Right lobe of liver (tissue), 6 donors: ENCODE results near the gene CDH4. TPM values are rescaled to one million over a fixed set of nuclear protein-coding genes. Genes with fewer than 3 reads are reported as not detected.

Experiments used
- ATAC-seq, 4 donors: fragments of 200-7000 bp; cut with Tn5 transposase; one replicate each; pipeline ENCODE4 v1.9.1; 2020; ENCODE audit warnings: mild to moderate bottlenecking in 4 of 4, moderate library complexity in 4 of 4
- DNase-seq, 3 donors: peaks; one replicate each; pipeline ENCODE4 v3.0.0-alpha.2; 2020
- H3K27ac ChIP-seq, 3 donors: fragments of 200-600 bp; one replicate each; pipeline ENCODE4 v1.8.0; 2022
- H3K27me3 ChIP-seq, 2 donors: fragments of 200-600 bp; one replicate each; pipeline ENCODE4 v1.8.0; 2022
- H3K36me3 ChIP-seq, 4 donors: fragments of 200-600 bp; sonication (generic) in 1 of 4; one replicate each; pipeline versions ENCODE4 v1.5.1 to v1.8.0; 2017 to 2022; ENCODE audit warnings: control low read depth in 1 of 4
- H3K4me1 ChIP-seq, 4 donors: fragments of 200-600 bp; sonication (generic) in 1 of 4; one replicate each; pipeline versions ENCODE4 v1.5.1 to v1.8.0; 2017 to 2022; ENCODE audit warnings: control low read depth in 1 of 4
- H3K4me3 ChIP-seq, 3 donors: fragments of 200-600 bp; one replicate each; pipeline ENCODE4 v1.8.0; 2022
- H3K9me3 ChIP-seq, 4 donors: fragments of 200-600 bp; sonication (generic) in 1 of 4; one replicate each; pipeline versions ENCODE4 v1.5.1 to v1.8.0; 2017 to 2022; ENCODE audit warnings: control low read depth in 1 of 4
- POLR2A ChIP-seq: fragments of 450-650 bp; IDR thresholded peaks from one replicate; pipeline ENCODE4 v1.6.1; 2017; ENCODE audit warnings: antibody characterized with exemption, mild to moderate bottlenecking
- WGBS: methylation state at CpG from one replicate; pipeline ENCODE4 v1.1.6; 2018; ENCODE audit warnings: low coverage, low lambda C conversion rate; ENCODE audit not compliant: insufficient coverage; ENCODE audit errors: missing lambda C conversion rate; 5-methylcytosine and 5-hydroxymethylcytosine counted together
- intact Hi-C, 2 donors: fragments of 100-400 bp; cut with DNase I; formaldehyde crosslinking; loops; one replicate each; pipeline versions ENCODE4 v1.11.2 to v1.14.1; 2022
- total RNA-seq, 6 experiments: library from RNA; depleted of rRNA in 2 of 6; stranded (reverse); fragments of >200 nt in 2 of 6; fragmentation: NEBNext Ultra II Directional in 3 of 6; extraction: Animal tissue kit (Norgen Biotek cat#: 25700) in 3 of 6; gene quantifications; one replicate each; pipeline versions ENCODE4 v1.1.0 to v1.2.4, GENCODE V29; 2016 to 2023
- TF ChIP-seq, protein P1 (sequence below), 4 donors: fragments of 200-600 bp in 3 of 4; fragments of 450-650 bp in 1 of 4; IDR thresholded peaks; one replicate each; pipeline versions ENCODE4 v1.5.1 to v1.8.0; 2016 to 2022; ENCODE audit warnings: antibody characterized with exemption in 4 of 4, mild to moderate bottlenecking in 2 of 4
- donor health status: DM: no; HTN: yes; CAD: no.
- donor health status: DM: no; HTN: no; CAD: no.
- donor health status: DM: no; HTN: no; CAD: no.
- donor health status: DM: no; HTN: yes; CAD: no.
- donor health status: DM: no; HTN: yes; CAD: no.

Gene CDH4
- total RNA-seq, 6 experiments from 2014 or later: 0.02 to 0.14 (median 0.09) TPM; not detected in 3

DNA sequence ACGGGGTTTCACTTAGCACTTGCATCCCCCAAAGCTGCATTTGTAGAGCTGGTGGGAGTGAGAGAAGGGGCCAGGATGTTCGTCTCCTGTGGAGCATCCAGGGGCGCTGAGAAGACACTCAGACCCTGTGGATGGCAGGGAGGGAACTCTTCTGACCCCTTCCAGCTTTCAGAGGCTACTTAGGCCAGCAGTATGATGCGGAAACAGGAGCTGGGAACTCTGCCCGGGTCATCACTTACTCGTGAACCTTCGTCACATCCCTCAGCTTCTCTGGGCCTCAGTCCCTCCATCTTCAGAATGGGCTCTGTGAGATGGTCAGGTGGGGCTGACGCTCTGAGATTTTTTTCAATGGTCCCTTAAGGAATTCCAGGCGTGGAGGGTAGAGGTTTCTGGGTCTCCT is 585.1 kb downstream of the CDH4 start:
- no peak overlapping the region for H3K4me3 ChIP-seq
- no peaks in the 10 kb centered on the region for H3K36me3 ChIP-seq
- no peaks in the 10 kb centered on the region for H3K4me1 ChIP-seq
- no peaks in the 10 kb centered on the region for H3K27me3 ChIP-seq
- no peak overlapping the region for H3K27ac ChIP-seq
- no peak for ATAC-seq
- 31% methylated on average over 3 of the region's 9 CpGs for WGBS
- intact Hi-C loops: no loop called here
- TF ChIP-seq, protein P1, sequence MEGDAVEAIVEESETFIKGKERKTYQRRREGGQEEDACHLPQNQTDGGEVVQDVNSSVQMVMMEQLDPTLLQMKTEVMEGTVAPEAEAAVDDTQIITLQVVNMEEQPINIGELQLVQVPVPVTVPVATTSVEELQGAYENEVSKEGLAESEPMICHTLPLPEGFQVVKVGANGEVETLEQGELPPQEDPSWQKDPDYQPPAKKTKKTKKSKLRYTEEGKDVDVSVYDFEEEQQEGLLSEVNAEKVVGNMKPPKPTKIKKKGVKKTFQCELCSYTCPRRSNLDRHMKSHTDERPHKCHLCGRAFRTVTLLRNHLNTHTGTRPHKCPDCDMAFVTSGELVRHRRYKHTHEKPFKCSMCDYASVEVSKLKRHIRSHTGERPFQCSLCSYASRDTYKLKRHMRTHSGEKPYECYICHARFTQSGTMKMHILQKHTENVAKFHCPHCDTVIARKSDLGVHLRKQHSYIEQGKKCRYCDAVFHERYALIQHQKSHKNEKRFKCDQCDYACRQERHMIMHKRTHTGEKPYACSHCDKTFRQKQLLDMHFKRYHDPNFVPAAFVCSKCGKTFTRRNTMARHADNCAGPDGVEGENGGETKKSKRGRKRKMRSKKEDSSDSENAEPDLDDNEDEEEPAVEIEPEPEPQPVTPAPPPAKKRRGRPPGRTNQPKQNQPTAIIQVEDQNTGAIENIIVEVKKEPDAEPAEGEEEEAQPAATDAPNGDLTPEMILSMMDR (IDR thresholded peaks at IDR 0.05): no peak
- no peak for TF ChIP-seq POLR2A
- H3K9me3 ChIP-seq: no peaks in the 10 kb centered on the region
- DNase-seq: peak in 2 of 3 donors; percentile 4 to 5

DNA sequence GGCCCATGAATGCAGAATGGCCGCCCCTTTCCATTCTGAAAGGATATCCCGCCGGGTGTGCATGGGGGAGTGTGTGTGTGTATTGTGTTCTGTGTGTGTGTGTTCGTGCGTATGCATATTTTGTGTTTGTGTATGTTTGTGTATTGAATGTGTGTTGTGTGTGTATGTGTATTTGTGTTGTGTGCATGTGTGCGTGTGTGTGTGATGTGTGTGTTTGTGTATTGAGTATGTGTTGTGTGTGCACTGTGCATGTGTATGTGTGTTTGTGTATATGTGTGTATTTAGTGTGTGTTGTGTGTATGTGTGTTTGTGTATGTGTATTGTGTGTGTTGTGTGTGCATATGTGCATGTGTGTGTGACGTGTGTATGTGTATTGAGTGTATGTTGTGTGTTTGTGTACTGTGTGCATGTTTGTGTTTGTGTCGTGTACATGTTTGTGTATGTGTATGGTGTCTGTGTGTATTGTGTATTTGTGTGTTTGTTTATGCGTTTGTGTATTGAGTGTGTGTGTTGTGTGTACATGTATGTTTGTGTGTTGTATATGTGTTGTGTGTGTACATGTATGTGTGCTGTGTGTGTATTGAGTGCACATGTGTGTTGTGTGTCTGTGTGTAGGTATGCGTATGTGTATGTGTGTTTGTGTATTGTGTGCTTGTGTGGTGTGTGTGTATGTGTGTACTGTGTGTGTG is 587.3 kb downstream of the CDH4 start:
- no peak overlapping the region for H3K27ac ChIP-seq
- DNase-seq: no peak
- no peaks in the 10 kb centered on the region for H3K27me3 ChIP-seq
- no peak for ATAC-seq
- intact Hi-C loops: no loop called here
- H3K9me3 ChIP-seq: no peaks in the 10 kb centered on the region
- 76% methylated on average over 8 of the region's 10 CpGs for WGBS
- H3K4me3 ChIP-seq: no peak overlapping the region
- no peaks in the 10 kb centered on the region for H3K4me1 ChIP-seq
- TF ChIP-seq, protein P1 (IDR thresholded peaks at IDR 0.05): no peak
- no peak for TF ChIP-seq POLR2A
- no peaks in the 10 kb centered on the region for H3K36me3 ChIP-seq

DNA sequence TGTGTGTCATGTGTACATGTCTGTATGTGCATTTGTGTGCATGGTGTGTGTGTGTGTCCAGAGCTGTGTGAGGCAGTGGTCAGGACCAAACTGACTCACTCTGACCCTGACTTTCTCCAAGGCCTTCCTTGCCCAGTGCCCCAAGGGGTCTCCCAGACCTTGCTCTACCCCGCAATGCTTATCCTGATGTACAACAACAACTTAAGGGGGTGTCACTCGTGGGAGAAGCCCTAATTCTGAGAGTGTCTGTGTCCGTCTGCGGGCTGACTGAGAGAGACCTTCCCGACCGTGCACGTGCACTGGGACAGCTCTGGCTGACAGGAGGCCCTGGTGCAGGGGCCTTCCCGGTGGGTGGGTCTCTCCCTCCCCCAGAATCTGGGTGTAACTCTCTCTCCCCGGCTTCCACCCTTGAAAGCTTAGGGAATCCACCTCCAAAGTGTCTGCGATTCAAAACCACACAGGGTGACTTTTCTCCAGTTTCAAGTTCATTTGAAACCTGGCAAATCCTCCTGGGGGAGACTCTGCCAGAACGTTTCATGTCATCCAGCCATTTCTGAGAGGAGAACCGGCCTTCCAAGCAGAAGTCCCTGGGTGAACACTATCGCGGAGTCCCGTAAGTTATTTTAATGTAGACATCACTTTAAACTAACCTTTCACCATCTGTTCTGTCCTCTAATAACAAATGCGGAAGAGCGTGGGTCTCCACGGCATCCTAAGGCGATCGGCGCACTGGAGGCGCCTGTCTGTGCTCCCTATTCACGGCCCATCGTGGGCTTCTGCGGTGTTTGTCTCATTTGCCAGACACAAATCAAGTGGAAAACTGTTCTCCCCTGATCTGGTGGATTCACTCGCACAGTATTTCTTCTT is 588.1 kb downstream of the CDH4 start:
- no peaks in the 10 kb centered on the region for H3K36me3 ChIP-seq
- no peaks in the 10 kb centered on the region for H3K9me3 ChIP-seq
- no peak overlapping the region for H3K4me3 ChIP-seq
- intact Hi-C loops: no loop called here
- ATAC-seq (no peak), DNase-seq (peak in 2 of 3 donors; percentile 5 to 34)
- H3K4me1 ChIP-seq: no peaks in the 10 kb centered on the region
- WGBS: 82% methylated on average over 14 of the region's 26 CpGs
- no peaks in the 10 kb centered on the region for H3K27me3 ChIP-seq
- no peak for TF ChIP-seq POLR2A
- TF ChIP-seq, protein P1 (IDR thresholded peaks at IDR 0.05): no peak
- H3K27ac ChIP-seq: no peak overlapping the region

- peak in 2 of 3 donors; percentile 3 to 34 for DNase-seq
Measured at GRCh38 chr20:61840779-61841455, 588.9 kb downstream of the CDH4 start.

More at GRCh38 chr20:61840779-61841455, 588.9 kb downstream of the CDH4 start:
- WGBS: 71% methylated on average over 14 of the region's 26 CpGs
- intact Hi-C loops: no loop called here
- Histone ChIP-seq H3K9me3 (no peaks in the 10 kb centered on the region), H3K4me1 (no peaks in the 10 kb centered on the region), H3K27me3 (no peaks in the 10 kb centered on the region), H3K36me3 (no peaks in the 10 kb centered on the region), H3K4me3 (no peak overlapping the region), H3K27ac (no peak overlapping the region)
- no peak for ATAC-seq
- TF ChIP-seq, protein P1 (IDR thresholded peaks at IDR 0.05): no peak
- no peak for TF ChIP-seq POLR2A
